H1 (cell line): Measurements from ENCODE around the gene PHF8. TPM values are rescaled to one million over a fixed set of nuclear protein-coding genes. Genes with fewer than 3 reads are reported as not detected.

ENCODE experiments used
- CTCF ChIA-PET: fragments of 300-600 bp; sonication (Branson Sonifier 250); formaldehyde crosslinking; loops from one replicate; lab custom pipeline; 2021; ENCODE audit not compliant: partially characterized antibody; lab: Charles Lee
- POLR2A ChIA-PET: fragments of 300-600 bp; sonication (Branson Sonifier 250); formaldehyde crosslinking; loops from one replicate; lab custom pipeline; 2021; ENCODE audit warnings: inconsistent platforms; ENCODE audit not compliant: partially characterized antibody; lab: Charles Lee
- DNase-seq, 2 experiments: peaks; one replicate each; pipeline versions ENCODE4 v3.0.0 to v3.0.0-alpha.2; 2010 to 2022; ENCODE audit warnings: low spot score in 2 of 2, low read depth in 1 of 2, mixed read lengths in 1 of 2
- FAIRE-seq: peaks from 2 replicates; lab custom pipeline; 2011; peaks lifted over from hg19 to GRCh38; lab: Jason Lieb, UNC
- H2AFZ ChIP-seq: 2 replicates; pipeline ENCODE4 v1.8.1; 2012; ENCODE audit warnings: low read length, inconsistent platforms
- H2AK5ac ChIP-seq: 2 replicates; pipeline ENCODE4 v1.6.1; 2013; ENCODE audit warnings: low read depth, low read length
- H2BK120ac ChIP-seq: replicated peaks from 2 replicates; pipeline ENCODE3; 2013; ENCODE audit warnings: low read depth, low read length, inconsistent platforms
- H2BK12ac ChIP-seq: 2 replicates; pipeline ENCODE4 v1.6.1; 2013; ENCODE audit warnings: low read depth, low read length
- H2BK15ac ChIP-seq: 2 replicates; pipeline ENCODE4 v1.6.1; 2013; ENCODE audit warnings: low read length
- H2BK20ac ChIP-seq: 2 replicates; pipeline ENCODE4 v1.6.1; 2013; ENCODE audit warnings: low read length
- H2BK5ac ChIP-seq: 2 replicates; pipeline ENCODE4 v1.6.1; 2013; ENCODE audit warnings: low read depth, low read length
- H3K14ac ChIP-seq: 2 replicates; pipeline ENCODE4 v1.6.1; 2013; ENCODE audit warnings: inconsistent platforms; ENCODE audit not compliant: insufficient read length
- H3K18ac ChIP-seq: 2 replicates; pipeline ENCODE4 v1.6.1; 2013; ENCODE audit warnings: low read length; ENCODE audit errors: extremely low read depth
- H3K23ac ChIP-seq: 2 replicates; pipeline ENCODE4 v1.6.1; 2013; ENCODE audit warnings: inconsistent platforms; ENCODE audit not compliant: insufficient read length
- H3K23me2 ChIP-seq: 2 replicates; pipeline ENCODE4 v1.6.1; 2013; ENCODE audit warnings: low read depth, low read length
- H3K27ac ChIP-seq: 2 replicates; pipeline ENCODE4 v1.6.1; 2011; ENCODE audit warnings: low read depth, low read length, inconsistent platforms
- H3K27me3 ChIP-seq, 4 experiments: replicated peaks in 1 of 4; 1 replicate in 1 of 4; 2 replicates in 3 of 4; pipeline versions ENCODE4 v1.6.1 to v1.8.1; 2011 to 2013; ENCODE audit warnings: low read length in 3 of 4, mild to moderate bottlenecking in 3 of 4, inconsistent platforms in 2 of 4, mixed read lengths in 2 of 4, moderate library complexity in 1 of 4; ENCODE audit not compliant: control insufficient read depth in 3 of 4, insufficient read depth in 3 of 4; ENCODE audit errors: extremely low read depth in 1 of 4
- H3K36me3 ChIP-seq, 4 experiments: 2 replicates each; pipeline versions ENCODE4 v1.6.1 to v1.8.1; 2011 to 2013; ENCODE audit warnings: mild to moderate bottlenecking in 4 of 4, low read length in 3 of 4, moderate library complexity in 2 of 4, control low read depth in 1 of 4, inconsistent platforms in 1 of 4; ENCODE audit not compliant: insufficient read depth in 4 of 4, control insufficient read depth in 2 of 4
- H3K4ac ChIP-seq: replicated peaks from 2 replicates; pipeline ENCODE3; 2013; ENCODE audit warnings: low read length, low read depth, mixed read lengths, inconsistent platforms; ENCODE audit not compliant: insufficient read length
- H3K4me1 ChIP-seq, 4 experiments: replicated peaks in 1 of 4; 1 replicate in 1 of 4; 2 replicates in 3 of 4; pipeline versions ENCODE4 v1.6.1 to v1.8.1; 2011 to 2013; ENCODE audit warnings: low read length in 3 of 4, inconsistent platforms in 2 of 4, mixed read lengths in 1 of 4; ENCODE audit not compliant: insufficient read depth in 4 of 4, control insufficient read depth in 3 of 4
- H3K4me2 ChIP-seq, 2 experiments: 2 replicates each; pipeline versions ENCODE4 v1.6.1 to v1.8.1; 2011 to 2013; ENCODE audit warnings: low read depth in 2 of 2, low read length in 2 of 2, control low read depth in 1 of 2, inconsistent platforms in 1 of 2, mild to moderate bottlenecking in 1 of 2; ENCODE audit not compliant: insufficient read depth in 1 of 2
- H3K4me3 ChIP-seq, 4 experiments: fragments of 200-600, 300-600 bp in 1 of 4; sonication (generic), shearing (Covaris generic), sonication (Bioruptor Twin) in 1 of 4; 2 replicates each; pipeline versions ENCODE4 v1.5.1 to v1.8.1; 2011 to 2016; ENCODE audit warnings: low read length in 4 of 4, low read depth in 3 of 4, control low read depth in 2 of 4, inconsistent platforms in 2 of 4, mild to moderate bottlenecking in 2 of 4, mixed read lengths in 1 of 4, moderate library complexity in 1 of 4; ENCODE audit not compliant: insufficient read depth in 2 of 4; ENCODE audit errors: extremely low read depth in 1 of 4
- H3K56ac ChIP-seq: replicated peaks from 2 replicates; pipeline ENCODE3; 2013; ENCODE audit warnings: low read depth, mild to moderate bottlenecking, mixed read lengths, low read length, inconsistent platforms; ENCODE audit not compliant: insufficient read length
- H3K79me1 ChIP-seq: 2 replicates; pipeline ENCODE4 v1.6.1; 2013; ENCODE audit warnings: low read depth, low read length, control low read depth
- H3K79me2 ChIP-seq, 2 experiments: 2 replicates each; pipeline versions ENCODE4 v1.6.1 to v1.8.1; 2012 to 2013; ENCODE audit warnings: low read length in 2 of 2, mild to moderate bottlenecking in 2 of 2, inconsistent platforms in 1 of 2; ENCODE audit not compliant: insufficient read depth in 2 of 2, control insufficient read depth in 1 of 2
- H3K9ac ChIP-seq, 4 experiments: replicated peaks in 1 of 4; 1 replicate in 1 of 4; 2 replicates in 3 of 4; pipeline versions ENCODE4 v1.6.1 to v1.8.1; 2011 to 2013; ENCODE audit warnings: low read depth in 3 of 4, low read length in 3 of 4, control low read depth in 2 of 4, mild to moderate bottlenecking in 2 of 4, moderate library complexity in 2 of 4, inconsistent platforms in 1 of 4; ENCODE audit errors: extremely low read depth in 1 of 4
- H3K9me3 ChIP-seq, 2 experiments: 2 replicates each; pipeline versions ENCODE4 v1.6.1 to v1.8.1; 2012 to 2013; ENCODE audit warnings: mild to moderate bottlenecking in 2 of 2, moderate library complexity in 2 of 2, control low read depth in 1 of 2, inconsistent platforms in 1 of 2, low read depth in 1 of 2, low read length in 1 of 2, mixed read lengths in 1 of 2; ENCODE audit not compliant: insufficient read depth in 2 of 2
- H4K20me1 ChIP-seq, 2 experiments: replicated peaks in 1 of 2; 2 replicates each; pipeline versions ENCODE3 to v1.8.1; 2011 to 2013; ENCODE audit warnings: inconsistent platforms in 2 of 2, low read length in 2 of 2, mild to moderate bottlenecking in 1 of 2; ENCODE audit not compliant: insufficient read depth in 2 of 2, control insufficient read depth in 1 of 2
- H4K5ac ChIP-seq: 2 replicates; pipeline ENCODE4 v1.6.1; 2013; ENCODE audit warnings: low read length, low read depth, mixed read lengths, inconsistent platforms; ENCODE audit not compliant: insufficient read length
- H4K8ac ChIP-seq: 2 replicates; pipeline ENCODE4 v1.8.0; 2013; ENCODE audit warnings: mild to moderate bottlenecking, moderate library complexity, low read length, inconsistent platforms; ENCODE audit not compliant: insufficient read depth; ENCODE audit errors: extremely low read depth
- H4K91ac ChIP-seq: replicated peaks from 2 replicates; pipeline ENCODE3; 2013; ENCODE audit warnings: low read length, mixed read lengths, inconsistent platforms; ENCODE audit not compliant: insufficient read length
- CREB1 ChIP-seq: IDR thresholded peaks from 2 replicates; pipeline ENCODE4 v1.6.1; 2012; ENCODE audit warnings: inconsistent platforms
- CTBP2 ChIP-seq: IDR thresholded peaks from 2 replicates; pipeline ENCODE4 v1.7.0; 2011; ENCODE audit warnings: borderline replicate concordance, mild to moderate bottlenecking, moderate library complexity, mixed read lengths, low read length; ENCODE audit not compliant: insufficient read depth, insufficient read length
- EP300 ChIP-seq, 2 experiments: IDR thresholded peaks; 1 replicate in 1 of 2; 2 replicates in 1 of 2; pipeline ENCODE4 v1.6.1; 2011 to 2012; ENCODE audit warnings: low read depth in 2 of 2, low read length in 2 of 2, mild to moderate bottlenecking in 2 of 2, borderline replicate concordance in 1 of 2, inconsistent platforms in 1 of 2, moderate library complexity in 1 of 2
- KDM5A ChIP-seq: fragments of 200-600 bp; IDR thresholded peaks from 2 replicates; pipeline ENCODE4 v1.7.1; 2012; ENCODE audit warnings: mild to moderate bottlenecking, low read length, inconsistent platforms, mixed read lengths
- POLR2A ChIP-seq, 2 experiments: IDR thresholded peaks; 1 replicate in 1 of 2; 2 replicates in 1 of 2; pipeline ENCODE4 v1.6.1; 2011; ENCODE audit warnings: low read depth in 2 of 2, low read length in 2 of 2, mild to moderate bottlenecking in 2 of 2; ENCODE audit errors: control extremely low read depth in 1 of 2
- POLR2AphosphoS5 ChIP-seq: IDR thresholded peaks from 2 replicates; pipeline ENCODE4 v1.6.1; 2011; ENCODE audit warnings: low read depth, low read length
- RBBP5 ChIP-seq: IDR thresholded peaks from 2 replicates; pipeline ENCODE4 v1.7.1; 2012; ENCODE audit warnings: low read depth, mild to moderate bottlenecking, inconsistent platforms, low read length, moderate library complexity, borderline replicate concordance
- TAF7 ChIP-seq: optimal IDR thresholded peaks from 2 replicates; pipeline ENCODE3; 2011; ENCODE audit warnings: low read depth, mild to moderate bottlenecking, inconsistent platforms, low read length, moderate library complexity, borderline replicate concordance
- WGBS, 2 experiments: shearing (Covaris generic) in 1 of 2; methylation state at CpG; one replicate each; pipeline versions ENCODE4 v1.1.6 to v1.1.7; 2013 to 2015; ENCODE audit warnings: low lambda C conversion rate in 2 of 2, mixed read lengths in 2 of 2, inconsistent platforms in 1 of 2, low coverage in 1 of 2, missing lambda C conversion rate in 1 of 2; ENCODE audit not compliant: insufficient replicate concordance in 2 of 2, insufficient coverage in 1 of 2, insufficient read length in 1 of 2; ENCODE audit errors: extremely low coverage in 1 of 2, missing lambda C conversion rate in 1 of 2; 5-methylcytosine and 5-hydroxymethylcytosine counted together
- polyA plus RNA-seq, 7 experiments: library from polyadenylated mRNA; depleted of rRNA in 3 of 7; stranded (reverse) in 5 of 7; unstranded in 2 of 7; fragments of >200 nt in 5 of 7; fragments of 200-250 nt in 2 of 7; gene quantifications; 1 replicate in 5 of 7; 2 replicates in 1 of 7; 4 replicates in 1 of 7; pipeline versions ENCODE4 v1.2.1 to v1.2.3, GENCODE V29; 2011 to 2013; ENCODE audit warnings: missing spikeins in 2 of 7, mixed read lengths in 2 of 7
- total RNA-seq: library from RNA; stranded (reverse); fragmentation: NEBNext Ultra II Directional; extraction: Animal tissue kit (Norgen Biotek cat#: 25700); gene quantifications from 2 replicates; pipeline ENCODE4 v1.2.1, GENCODE V29; 2021
- TF ChIP-seq, protein P1 (sequence below): IDR thresholded peaks from 2 replicates; pipeline ENCODE4 v1.6.1; 2011; ENCODE audit warnings: low read depth, mild to moderate bottlenecking, low read length; ENCODE audit not compliant: insufficient read depth
- TF ChIP-seq, protein P2 (sequence below): IDR thresholded peaks from 2 replicates; pipeline ENCODE4 v1.6.1; 2011; ENCODE audit warnings: low read length, improper control_type of control experiment

The PHF8 gene
- total and polyA plus RNA-seq, 2 of the 8 experiments (the other 6 are each of a cell fraction or from before 2014, with no cell fraction given): 14.6 to 27.6 TPM

DNA sequence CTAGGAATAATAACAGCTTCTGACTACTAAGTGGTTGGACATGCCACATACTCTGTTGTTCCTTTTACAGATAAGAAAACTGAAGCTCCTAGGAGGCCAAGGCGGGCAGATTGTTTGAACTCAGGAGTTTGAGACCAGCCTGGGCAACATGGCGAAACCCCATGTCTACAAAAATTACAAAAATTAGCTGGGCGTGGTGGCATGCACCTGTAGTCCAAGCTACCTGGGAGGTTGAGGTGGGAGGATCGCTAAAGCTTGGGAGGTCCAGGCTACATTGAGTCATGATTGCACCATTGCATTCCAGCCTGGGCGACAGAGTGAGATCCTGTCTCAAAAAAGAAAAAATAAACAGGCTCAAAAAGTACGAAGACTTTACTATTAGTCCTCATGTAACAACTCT lies 30.6 kb upstream of the PHF8 start:
- no peaks in the 10 kb centered on the region for H3K4me1 ChIP-seq
- FAIRE-seq (no peak), DNase-seq (no peak)
- no peaks in the 10 kb centered on the region for H3K9me3 ChIP-seq
- CTCF ChIA-PET: interaction anchor here (0.6 kb wide), 1 partner anchor 157 kb away, joined by 3 read pairs; no protein-coding TSS in a partner anchor
- H2BK20ac ChIP-seq: no peak overlapping the region
- H3K23me2 ChIP-seq: no peaks in the 10 kb centered on the region
- H4K5ac ChIP-seq: no peak overlapping the region
- POLR2A ChIA-PET: no interaction called here
- H3K9ac ChIP-seq: no peak overlapping the region
- H4K8ac ChIP-seq: no peak overlapping the region
- WGBS, 2 experiments: 97% methylated on average over 6 of the region's 6 CpGs; no CpG with 5 or more reads in 1 of the 2 experiments
- no peaks in the 10 kb centered on the region; a peak in 1 of 8 replicates for H3K36me3 ChIP-seq
- H2BK120ac ChIP-seq: no peak overlapping the region
- H4K20me1 ChIP-seq: no peaks in the 10 kb centered on the region
- H3K14ac ChIP-seq: no peak overlapping the region
- H3K79me1 ChIP-seq: no peaks in the 10 kb centered on the region
- no peaks in the 10 kb centered on the region for H3K27me3 ChIP-seq
- H2BK12ac ChIP-seq: no peak overlapping the region
- H2BK5ac ChIP-seq: no peak overlapping the region
- no peak overlapping the region for H2AFZ ChIP-seq
- H3K4me2 ChIP-seq: no peak overlapping the region
- TF ChIP-seq EP300 (IDR thresholded peaks at IDR 0.05; ENCODE audit: borderline replicate concordance in 1 of 2, low read depth in 2 of 2, low read length in 2 of 2) (no peak), KDM5A (no peak), TAF7 (no peak), RBBP5 (no peak), CTBP2 (no peak), POLR2A (IDR thresholded peaks at IDR 0.05; ENCODE audit: control extremely low read depth in 1 of 2, low read depth in 2 of 2, low read length in 2 of 2) (no peak), CREB1 (no peak), POLR2AphosphoS5 (no peak)
- TF ChIP-seq, protein P1, sequence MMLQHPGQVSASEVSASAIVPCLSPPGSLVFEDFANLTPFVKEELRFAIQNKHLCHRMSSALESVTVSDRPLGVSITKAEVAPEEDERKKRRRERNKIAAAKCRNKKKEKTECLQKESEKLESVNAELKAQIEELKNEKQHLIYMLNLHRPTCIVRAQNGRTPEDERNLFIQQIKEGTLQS: no peak
- TF ChIP-seq, protein P2, sequence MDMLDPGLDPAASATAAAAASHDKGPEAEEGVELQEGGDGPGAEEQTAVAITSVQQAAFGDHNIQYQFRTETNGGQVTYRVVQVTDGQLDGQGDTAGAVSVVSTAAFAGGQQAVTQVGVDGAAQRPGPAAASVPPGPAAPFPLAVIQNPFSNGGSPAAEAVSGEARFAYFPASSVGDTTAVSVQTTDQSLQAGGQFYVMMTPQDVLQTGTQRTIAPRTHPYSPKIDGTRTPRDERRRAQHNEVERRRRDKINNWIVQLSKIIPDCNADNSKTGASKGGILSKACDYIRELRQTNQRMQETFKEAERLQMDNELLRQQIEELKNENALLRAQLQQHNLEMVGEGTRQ: no peak
- no peaks in the 10 kb centered on the region for H3K79me2 ChIP-seq
- H3K56ac ChIP-seq: no peak overlapping the region
- no peak overlapping the region for H3K4ac ChIP-seq
- H3K27ac ChIP-seq: no peak overlapping the region
- no peak overlapping the region for H3K18ac ChIP-seq
- no peak overlapping the region for H2AK5ac ChIP-seq
- no peak overlapping the region for H3K4me3 ChIP-seq
- H2BK15ac ChIP-seq: no peak overlapping the region
- no peak overlapping the region for H4K91ac ChIP-seq
- H3K23ac ChIP-seq: no peak overlapping the region
